A673 (cell line): ENCODE results near the gene TENM3.

Source experiments
- CTCF ChIP-seq: fragments of 300-800, 200-600 bp; sonication (generic); conservative IDR thresholded peaks from 2 replicates; pipeline ENCODE4 v1.5.1; 2017; ENCODE audit warnings: low read depth, mild to moderate bottlenecking, antibody characterized with exemption, low read length, moderate library complexity, mixed read lengths
- EZH2 ChIP-seq: fragments of 200-600 bp; sonication (generic); IDR thresholded peaks from 2 replicates; pipeline ENCODE4 v1.6.1; 2017; ENCODE audit warnings: borderline replicate concordance, low read depth, mild to moderate bottlenecking, mixed read lengths, antibody characterized with exemption, low read length; ENCODE audit not compliant: poor library complexity, severe bottlenecking

GRCh38 chr4:182405087-182405486, 161.9 kb downstream of the TENM3 start:
- no peak for TF ChIP-seq CTCF
- no peak for TF ChIP-seq EZH2
